ENCODE measurements around the gene CPNE1. TPM values are rescaled to one million over a fixed set of nuclear protein-coding genes. Genes with fewer than 3 reads are reported as not detected.

Gene CPNE1
- total RNA-seq, 2 donors from 2014 or later = 215 to 250 TPM

DNA sequence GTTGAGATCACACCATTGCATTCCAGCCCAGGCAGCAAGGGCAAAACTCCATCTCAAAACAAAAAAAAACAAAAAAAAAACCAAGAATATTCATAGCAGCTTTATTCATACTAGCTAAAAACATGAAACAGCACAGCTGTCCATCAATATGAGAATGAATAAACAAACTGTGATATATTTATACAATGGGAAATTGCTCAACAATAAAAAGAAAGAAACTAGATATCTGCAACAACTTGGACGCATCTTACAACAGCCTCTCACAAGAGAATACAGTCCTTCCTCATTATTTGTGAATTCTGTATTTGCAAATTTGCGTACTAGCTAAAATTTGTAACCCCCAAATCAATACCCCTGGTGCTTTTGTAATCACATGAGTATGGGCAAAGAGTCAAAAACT is 77.3 kb downstream of the CPNE1 start:
- DNase-seq = no peak
- no peak for ATAC-seq
- H3K27me3 Mint-ChIP-seq = peaks cover 8% of the 10 kb centered on the region
- H3K36me3 Mint-ChIP-seq (ENCODE audit: low read depth) = peaks cover 5% of the 10 kb centered on the region
- H3K27ac Mint-ChIP-seq = no peak overlapping the region
- H3K4me3 Mint-ChIP-seq = no peak overlapping the region
- no peaks in the 10 kb centered on the region for H3K4me1 Mint-ChIP-seq
- H3K9me3 ChIP-seq (ENCODE audit: control insufficient read depth, low read length, poor library complexity, severe bottlenecking) = no peaks in the 10 kb centered on the region

DNA sequence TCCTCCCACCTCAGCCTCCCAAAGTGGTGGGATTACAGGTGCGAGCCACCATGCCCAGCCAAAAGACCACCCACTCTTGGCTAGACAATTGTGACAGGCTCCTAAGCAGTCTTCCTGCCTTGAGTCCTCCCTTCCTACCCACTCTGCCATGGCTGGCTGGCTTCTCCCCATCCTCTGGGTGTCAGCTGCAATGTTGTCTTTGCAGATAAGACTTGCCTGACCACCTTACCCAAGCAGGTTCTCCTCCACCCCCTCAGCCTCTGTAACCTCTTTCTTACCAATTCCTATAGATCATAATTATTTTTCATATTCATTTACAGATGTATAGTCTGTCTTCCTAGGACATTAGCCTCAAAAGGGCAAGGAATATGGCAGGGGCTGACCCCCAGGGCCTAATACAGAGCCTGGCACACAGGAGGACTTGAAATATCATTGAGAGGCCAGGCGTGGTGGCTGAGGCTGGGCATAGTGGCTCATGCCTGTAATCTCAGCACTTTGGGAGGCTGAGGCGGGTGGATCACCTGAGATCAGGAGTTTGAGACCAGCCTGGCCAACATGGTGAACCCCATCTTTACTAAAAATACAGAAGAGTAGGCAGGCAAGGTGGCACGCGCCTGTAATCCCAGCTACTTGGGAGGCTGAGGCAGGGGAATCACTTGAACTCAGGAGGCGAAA is 77.8 kb downstream of the CPNE1 start:
- no peaks in the 10 kb centered on the region for H3K9me3 ChIP-seq (ENCODE audit: control insufficient read depth, low read length, poor library complexity, severe bottlenecking)
- Mint-ChIP-seq H3K27ac (no peak overlapping the region), H3K4me3 (no peak overlapping the region), H3K27me3 (peaks cover 8% of the 10 kb centered on the region), H3K4me1 (no peaks in the 10 kb centered on the region), H3K36me3 (ENCODE audit: low read depth) (peaks cover 8% of the 10 kb centered on the region)
- no peak for ATAC-seq
- DNase-seq = no peak

DNA sequence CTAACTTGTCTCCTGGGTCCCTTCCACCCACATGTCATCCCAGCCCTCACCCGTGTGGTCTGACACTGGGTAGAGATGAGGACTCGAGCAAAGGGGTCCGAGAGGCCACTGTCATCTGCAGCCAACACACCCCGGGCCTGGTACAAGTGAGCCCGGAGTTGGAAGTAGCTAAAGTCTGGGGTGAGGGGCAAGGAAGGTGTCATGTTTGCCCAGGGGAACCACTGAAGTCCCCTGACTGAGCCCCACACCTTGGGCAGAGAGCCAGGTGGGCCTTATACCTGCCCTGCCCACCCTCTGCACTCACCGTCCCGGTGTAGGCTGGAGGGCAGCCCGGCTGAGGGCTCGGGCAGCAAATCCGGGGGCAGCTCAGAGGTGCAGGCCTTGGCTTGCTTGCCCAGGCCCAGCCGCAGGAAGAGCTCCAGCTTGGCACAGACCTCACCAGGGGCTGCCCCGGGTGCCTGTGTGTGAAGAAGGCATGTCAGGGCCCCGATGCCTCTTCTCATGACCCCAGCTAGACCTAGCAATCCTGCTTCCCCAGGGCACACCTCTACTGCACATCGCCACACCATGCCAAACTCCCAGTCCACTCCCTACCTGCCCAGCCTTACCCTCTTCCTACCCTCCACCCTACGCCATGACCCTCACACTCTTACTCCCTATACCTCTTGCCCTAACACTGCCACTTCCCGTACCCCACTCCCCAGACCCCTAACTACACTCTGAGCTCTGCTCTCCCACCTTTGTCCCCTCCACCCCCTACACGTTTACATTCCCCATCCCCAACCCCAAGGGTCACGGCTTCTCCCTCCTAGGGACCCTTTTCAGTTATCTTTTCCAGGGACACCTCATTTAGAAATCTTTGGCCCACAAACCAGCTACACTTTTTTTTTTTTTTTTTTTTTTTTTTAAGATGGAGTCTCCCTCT is 80.8 kb downstream of the CPNE1 start:
- Mint-ChIP-seq H3K27ac (no peak overlapping the region), H3K36me3 (ENCODE audit: low read depth) (peaks cover 8% of the 10 kb centered on the region), H3K27me3 (peaks cover 8% of the 10 kb centered on the region), H3K4me3 (no peak overlapping the region), H3K4me1 (no peaks in the 10 kb centered on the region)
- H3K9me3 ChIP-seq (ENCODE audit: control insufficient read depth, low read length, poor library complexity, severe bottlenecking) = no peaks in the 10 kb centered on the region
- ATAC-seq (no peak), DNase-seq (no peak)

DNA sequence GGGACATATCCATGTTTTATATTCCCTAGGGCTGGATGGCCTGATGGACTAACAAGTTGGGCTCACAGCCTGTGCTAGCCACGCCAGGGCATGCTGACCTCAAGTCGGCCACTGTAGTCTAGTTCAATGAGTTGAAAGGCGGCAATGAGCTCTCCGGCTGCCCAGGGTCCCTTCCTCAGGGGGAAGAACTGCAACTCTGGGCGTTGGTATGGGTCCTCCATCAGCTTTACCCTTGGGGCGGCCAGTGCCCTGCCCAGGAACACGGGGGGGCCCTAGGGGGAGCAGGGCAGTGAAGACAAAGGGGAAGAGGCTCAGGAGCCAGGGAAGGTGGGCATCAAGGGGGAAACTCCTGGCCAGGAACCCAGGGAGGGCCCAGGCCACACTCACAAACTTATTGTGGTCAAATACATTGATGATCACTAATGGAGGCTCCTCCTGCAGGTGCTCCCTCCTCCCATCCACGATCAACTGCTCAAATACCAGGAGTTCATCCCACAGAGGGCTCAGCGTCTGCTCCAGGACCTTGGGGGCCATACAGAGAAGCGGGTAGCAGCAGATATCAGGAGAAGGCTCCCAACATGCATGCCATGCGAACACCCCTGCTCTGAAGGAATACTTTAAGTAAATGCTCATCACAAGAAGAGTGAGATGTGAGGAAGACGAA is 81.8 kb downstream of the CPNE1 start:
- H3K27me3 Mint-ChIP-seq = peaks cover 8% of the 10 kb centered on the region

DNA sequence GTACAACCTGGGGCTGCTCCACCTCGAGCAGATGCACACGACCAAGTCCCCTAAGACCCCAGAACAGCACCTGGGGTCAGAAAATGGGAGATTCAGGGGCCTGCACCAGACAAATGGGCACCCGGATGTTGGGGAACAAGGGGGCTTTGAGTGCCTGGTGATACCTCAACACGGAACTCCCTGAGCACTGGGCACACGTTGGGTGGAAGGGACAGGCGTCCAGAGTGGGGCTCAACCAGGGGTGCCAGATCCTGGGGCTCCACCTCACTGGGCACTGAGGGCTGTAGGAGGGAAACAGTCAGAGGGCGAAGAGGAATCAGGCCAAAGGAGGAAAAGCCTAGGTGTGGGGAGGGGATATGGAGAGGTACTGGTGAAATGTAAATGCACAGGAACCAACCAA is 82.6 kb downstream of the CPNE1 start:
- no peak for DNase-seq
- H3K27ac Mint-ChIP-seq = no peak overlapping the region
- peaks cover 8% of the 10 kb centered on the region for H3K27me3 Mint-ChIP-seq
- no peak overlapping the region for H3K4me3 Mint-ChIP-seq
- ATAC-seq = no peak
- H3K9me3 ChIP-seq (ENCODE audit: control insufficient read depth, low read length, poor library complexity, severe bottlenecking) = no peaks in the 10 kb centered on the region
- peaks cover 8% of the 10 kb centered on the region for H3K36me3 Mint-ChIP-seq (ENCODE audit: low read depth)
- no peaks in the 10 kb centered on the region for H3K4me1 Mint-ChIP-seq

More for the DNA sequence above, 81.8 kb downstream of the CPNE1 start:
- no peaks in the 10 kb centered on the region for H3K9me3 ChIP-seq (ENCODE audit: control insufficient read depth, low read length, poor library complexity, severe bottlenecking)
- peaks cover 8% of the 10 kb centered on the region for H3K36me3 Mint-ChIP-seq (ENCODE audit: low read depth)
- no peak overlapping the region for H3K27ac Mint-ChIP-seq
- H3K4me3 Mint-ChIP-seq = no peak overlapping the region
- H3K4me1 Mint-ChIP-seq = no peaks in the 10 kb centered on the region
- ATAC-seq = no peak
- DNase-seq = no peak

DNA sequence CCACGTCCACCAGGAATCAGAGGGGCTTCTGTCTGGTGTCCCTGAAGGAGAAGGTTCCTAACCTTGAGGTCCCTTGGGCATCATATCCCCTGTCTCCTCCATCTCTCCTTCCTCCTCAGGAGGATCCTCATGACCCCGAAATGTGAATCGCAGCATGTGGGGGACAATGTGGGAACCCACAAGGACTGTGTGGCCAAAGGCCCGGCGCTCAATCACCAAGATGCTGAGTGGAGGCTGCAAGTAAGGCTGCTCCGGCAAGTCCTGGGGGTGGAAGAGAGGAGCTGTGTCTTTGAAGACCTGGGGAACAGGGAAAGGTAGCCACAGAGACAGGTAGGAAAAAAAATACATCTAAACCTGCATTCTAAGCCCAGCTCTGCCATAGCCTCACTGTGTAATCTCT is 85.5 kb downstream of the CPNE1 start:
- H3K36me3 Mint-ChIP-seq (ENCODE audit: low read depth) = peaks cover 4% of the 10 kb centered on the region
- H3K9me3 ChIP-seq (ENCODE audit: control insufficient read depth, low read length, poor library complexity, severe bottlenecking) = no peaks in the 10 kb centered on the region
- H3K4me3 Mint-ChIP-seq = no peak overlapping the region
- DNase-seq = no peak
- ATAC-seq = no peak
- no peak overlapping the region for H3K27ac Mint-ChIP-seq
- no peaks in the 10 kb centered on the region for H3K4me1 Mint-ChIP-seq
- H3K27me3 Mint-ChIP-seq = no peaks in the 10 kb centered on the region

DNA sequence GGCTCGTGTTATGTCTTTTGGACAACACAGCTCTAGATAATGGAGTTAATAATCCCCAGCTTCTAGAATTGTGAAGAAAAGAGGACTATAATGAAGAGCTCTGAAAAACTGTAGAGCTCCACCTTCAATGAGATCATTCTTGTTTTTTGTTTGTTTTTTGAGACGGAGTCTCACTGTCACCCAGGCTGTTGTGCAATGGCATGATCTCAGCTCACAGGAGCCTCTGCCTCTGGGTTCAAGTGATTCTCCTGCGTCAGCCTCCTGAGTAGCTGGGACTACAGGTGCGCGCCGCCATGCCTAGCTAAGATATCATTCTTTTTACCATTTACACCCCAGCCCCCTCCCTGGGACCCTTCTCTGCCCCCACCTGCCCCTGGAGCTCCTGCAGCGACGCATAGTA is 86.2 kb downstream of the CPNE1 start:
- Mint-ChIP-seq H3K27ac (no peak overlapping the region), H3K36me3 (ENCODE audit: low read depth) (peaks cover 6% of the 10 kb centered on the region), H3K4me1 (no peaks in the 10 kb centered on the region), H3K27me3 (no peaks in the 10 kb centered on the region), H3K4me3 (no peak overlapping the region)
- DNase-seq (no peak), ATAC-seq (no peak)
- no peaks in the 10 kb centered on the region for H3K9me3 ChIP-seq (ENCODE audit: control insufficient read depth, low read length, poor library complexity, severe bottlenecking)

DNA sequence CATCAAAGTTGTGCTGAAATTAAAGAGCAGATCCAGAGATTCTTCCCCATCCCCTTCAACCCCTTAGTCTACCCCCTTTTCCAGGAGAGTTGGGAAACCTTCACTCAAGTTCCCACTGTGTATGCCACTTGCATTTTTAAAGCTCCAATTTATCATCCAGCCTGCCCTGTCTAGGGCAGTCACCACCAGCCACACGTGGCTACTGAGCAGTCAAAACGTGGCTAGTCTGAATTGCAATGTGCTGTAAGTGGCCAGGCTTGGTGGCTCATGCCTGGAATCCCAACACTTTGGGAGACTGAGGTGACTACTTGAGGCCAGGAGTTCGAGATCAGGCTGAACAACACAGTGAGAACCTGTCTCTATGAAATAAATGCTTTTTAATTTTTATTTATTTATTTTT is 87.9 kb downstream of the CPNE1 start:
- peaks cover 2% of the 10 kb centered on the region for H3K36me3 Mint-ChIP-seq (ENCODE audit: low read depth)
- no peak overlapping the region for H3K4me3 Mint-ChIP-seq
- H3K27me3 Mint-ChIP-seq = no peaks in the 10 kb centered on the region
- no peak overlapping the region for H3K27ac Mint-ChIP-seq
- DNase-seq (no peak), ATAC-seq (no peak)
- H3K4me1 Mint-ChIP-seq = no peaks in the 10 kb centered on the region
- no peaks in the 10 kb centered on the region for H3K9me3 ChIP-seq (ENCODE audit: control insufficient read depth, low read length, poor library complexity, severe bottlenecking)

Other genes starting within 250 kb of the CPNE1 start
- not detected for gene GDF5, start 226.7 kb downstream of the CPNE1 start, total RNA-seq
- gene CEP250, start 209.3 kb downstream of the CPNE1 start, total RNA-seq = 10 to 100 TPM; 36.6 to 44.4 TPM
- gene C20orf173, start 135.2 kb downstream of the CPNE1 start, total RNA-seq = not detected
- 100 to 1,000 TPM; 139 to 158 TPM for gene ERGIC3, start 122.8 kb downstream of the CPNE1 start, total RNA-seq
- 10 to 100 TPM; 13.7 to 15.7 TPM for gene SPAG4, start 49.1 kb downstream of the CPNE1 start, total RNA-seq
- gene RBM12, start within 50 bp of the CPNE1 start, total RNA-seq = 10 to 100 TPM; 86.0 to 87.8 TPM
- gene NFS1, start 34.5 kb upstream of the CPNE1 start, total RNA-seq = 10 to 100 TPM; 16.8 to 19.4 TPM
- gene ROMO1, start 34.5 kb upstream of the CPNE1 start, total RNA-seq = 10 to 100 TPM; 35.1 to 37.6 TPM
- 1,000 to 10,000 TPM; 1,047 to 1,109 TPM for gene RBM39, start 77.4 kb upstream of the CPNE1 start, total RNA-seq
- 100 to 1,000 TPM; 121 to 129 TPM for gene PHF20, start 107.1 kb upstream of the CPNE1 start, total RNA-seq